Upper lobe of right lung (tissue), 1 donor: ENCODE data around the gene MTX2. TPM values are rescaled to one million over a fixed set of nuclear protein-coding genes. Genes with fewer than 3 reads are reported as not detected.
"Not testable (repeated sequence)": the region's sequence is repeated elsewhere in the genome, so short reads cannot be mapped to it uniquely, and the experiment has no call there.

Experiments
- ATAC-seq: fragments of 200-7000 bp; cut with Tn5 transposase; one replicate; pipeline ENCODE4 v1.9.1; 2020; ENCODE audit warnings: mild to moderate bottlenecking, moderate library complexity
- DNase-seq: peaks from one replicate; pipeline ENCODE4 v3.0.0-alpha.2; 2020
- H3K27ac ChIP-seq: fragments of 200-600 bp; one replicate; pipeline ENCODE4 v1.8.0; 2022
- H3K27me3 ChIP-seq: fragments of 200-600 bp; one replicate; pipeline ENCODE4 v1.8.0; 2022; ENCODE audit warnings: mild to moderate bottlenecking
- H3K36me3 ChIP-seq: fragments of 200-600 bp; one replicate; pipeline ENCODE4 v1.8.0; 2022
- H3K4me1 ChIP-seq: fragments of 200-600 bp; one replicate; pipeline ENCODE4 v1.8.0; 2022
- H3K4me3 ChIP-seq: fragments of 200-600 bp; one replicate; pipeline ENCODE4 v1.8.0; 2022; ENCODE audit warnings: mild to moderate bottlenecking
- H3K9me3 ChIP-seq: fragments of 200-600 bp; one replicate; pipeline ENCODE4 v1.8.0; 2022
- CTCF ChIP-seq: fragments of 200-600 bp; IDR thresholded peaks from one replicate; pipeline ENCODE4 v1.8.0; 2022; ENCODE audit warnings: antibody characterized with exemption
- intact Hi-C: fragments of 100-400 bp; cut with DNase I; formaldehyde crosslinking; loops from one replicate; pipeline ENCODE4 v1.11.0; 2022
- total RNA-seq: library from RNA; stranded (reverse); fragmentation: NEBNext Ultra II Directional; extraction: Animal tissue kit (Norgen Biotek cat#: 25700); gene quantifications from one replicate; pipeline ENCODE4 v1.2.1, GENCODE V29; 2021
- donor health status: DM: no; HTN: yes; CAD: no; lungs with severe emphysema.

The MTX2 gene
- total RNA-seq, 1 donor from 2014 or later = 17.6 TPM

- TF ChIP-seq CTCF = no peak
- no peak overlapping the region for H3K4me3 ChIP-seq
- H3K27ac ChIP-seq = no peak overlapping the region
- H3K36me3 ChIP-seq = no peaks in the 10 kb centered on the region
- H3K9me3 ChIP-seq = no peaks in the 10 kb centered on the region
- DNase-seq = no peak
- H3K27me3 ChIP-seq = no peaks in the 10 kb centered on the region
- ATAC-seq = no peak
- H3K4me1 ChIP-seq = no peaks in the 10 kb centered on the region
- intact Hi-C loops = no loop called here
These were observed 28.5 kb downstream of the MTX2 start for GRCh38 chr2:176297737-176298136.

GRCh38 chr2:176306020-176306419, 36.8 kb downstream of the MTX2 start:
- ATAC-seq, H3K36me3 ChIP-seq, H3K27me3 ChIP-seq, intact Hi-C loops, DNase-seq, H3K9me3 ChIP-seq, H3K4me3 ChIP-seq, H3K4me1 ChIP-seq, H3K27ac ChIP-seq: not testable (repeated sequence)

GRCh38 chr2:176317199-176317598, 48.0 kb downstream of the MTX2 start:
- DNase-seq (no peak), ATAC-seq (no peak)
- Histone ChIP-seq H3K36me3 (no peaks in the 10 kb centered on the region), H3K4me1 (no peaks in the 10 kb centered on the region), H3K27ac (no peak overlapping the region), H3K4me3 (no peak overlapping the region), H3K27me3 (no peaks in the 10 kb centered on the region), H3K9me3 (no peaks in the 10 kb centered on the region)
- intact Hi-C loops = no loop called here
- TF ChIP-seq CTCF = no peak

- Histone ChIP-seq H3K36me3 (no peaks in the 10 kb centered on the region), H3K4me3 (no peak overlapping the region), H3K27ac (no peak overlapping the region), H3K4me1 (no peaks in the 10 kb centered on the region), H3K27me3 (no peaks in the 10 kb centered on the region), H3K9me3 (no peaks in the 10 kb centered on the region)
- ATAC-seq (no peak), DNase-seq (no peak)
- TF ChIP-seq CTCF = no peak
- intact Hi-C loops = no loop called here
These were observed 48.4 kb downstream of the MTX2 start for GRCh38 chr2:176317623-176318065.

GRCh38 chr2:176321916-176322315, 52.7 kb downstream of the MTX2 start:
- Histone ChIP-seq H3K27me3 (no peaks in the 10 kb centered on the region), H3K4me3 (no peak overlapping the region), H3K4me1 (no peaks in the 10 kb centered on the region), H3K27ac (no peak overlapping the region), H3K36me3 (no peaks in the 10 kb centered on the region), H3K9me3 (no peaks in the 10 kb centered on the region)
- ATAC-seq (no peak), DNase-seq (no peak)
- TF ChIP-seq CTCF = no peak
- intact Hi-C loops = no loop called here

- Histone ChIP-seq H3K4me3 (no peak overlapping the region), H3K27ac (no peak overlapping the region), H3K36me3 (peaks cover 12% of the 10 kb centered on the region), H3K9me3 (no peaks in the 10 kb centered on the region), H3K4me1 (no peaks in the 10 kb centered on the region), H3K27me3 (no peaks in the 10 kb centered on the region)
- DNase-seq (no peak), ATAC-seq (no peak)
- no peak for TF ChIP-seq CTCF
- intact Hi-C loops = no loop called here
These were observed 55.6 kb downstream of the MTX2 start for GRCh38 chr2:176324862-176325261.
